Measurements from ENCODE around the gene TRPT1.

DNA sequence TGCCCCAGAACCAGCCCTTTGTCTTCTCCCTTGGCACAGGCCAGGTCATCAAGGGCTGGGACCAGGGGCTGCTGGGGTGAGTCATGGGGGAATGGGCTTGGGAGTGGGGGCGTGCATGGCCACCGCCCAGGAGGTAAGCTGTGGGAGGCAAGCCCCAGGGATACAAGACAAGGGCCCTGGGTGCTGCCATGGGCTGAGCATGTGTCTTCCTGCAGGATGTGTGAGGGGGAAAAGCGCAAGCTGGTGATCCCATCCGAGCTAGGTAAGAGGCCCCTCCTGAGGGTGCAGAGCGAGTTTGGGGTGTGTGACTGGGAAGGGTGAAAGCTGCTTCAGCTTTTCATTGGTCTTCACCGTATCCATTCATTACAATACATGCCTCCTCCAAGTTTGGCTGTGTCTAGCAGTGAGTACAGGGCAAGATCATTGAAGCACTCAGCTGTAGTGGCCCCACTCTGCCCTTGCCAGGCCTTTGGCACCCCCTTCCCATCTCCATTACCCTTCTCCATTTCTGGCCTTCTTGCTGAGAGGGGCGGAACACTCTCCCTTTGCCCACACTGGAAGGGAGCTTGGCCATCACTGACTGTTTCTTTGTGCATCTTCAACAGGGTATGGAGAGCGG lies 17.4 kb upstream of the TRPT1 start:
- TF ChIP-seq GATA2 (IDR thresholded peaks at IDR 0.05; ENCODE audit: low read depth, low read length), result no peak
- no peak for TF ChIP-seq GATA3 (IDR thresholded peaks at IDR 0.05; ENCODE audit: low read depth, low read length)

Data from SH-SY5Y (cell line).